PC-3 (cell line): Measurements from ENCODE around the gene CDH22.
A peak's percentile ranks its signal among the peaks of the same experiment; 100 is the strongest.

Experiments
- EZH2 ChIP-seq: fragments of 300-600 bp; sonication (generic); IDR thresholded peaks from one replicate; pipeline ENCODE4 v1.6.1; 2017; ENCODE audit warnings: antibody characterized with exemption, mild to moderate bottlenecking, low read length; ENCODE audit not compliant: unreplicated experiment
- TF ChIP-seq, protein P1 (sequence below): fragments of 300-600 bp; sonication (generic); conservative IDR thresholded peaks from 2 replicates; pipeline ENCODE4 v1.5.1; 2017; ENCODE audit warnings: antibody characterized with exemption, low read depth, mild to moderate bottlenecking, low read length

DNA sequence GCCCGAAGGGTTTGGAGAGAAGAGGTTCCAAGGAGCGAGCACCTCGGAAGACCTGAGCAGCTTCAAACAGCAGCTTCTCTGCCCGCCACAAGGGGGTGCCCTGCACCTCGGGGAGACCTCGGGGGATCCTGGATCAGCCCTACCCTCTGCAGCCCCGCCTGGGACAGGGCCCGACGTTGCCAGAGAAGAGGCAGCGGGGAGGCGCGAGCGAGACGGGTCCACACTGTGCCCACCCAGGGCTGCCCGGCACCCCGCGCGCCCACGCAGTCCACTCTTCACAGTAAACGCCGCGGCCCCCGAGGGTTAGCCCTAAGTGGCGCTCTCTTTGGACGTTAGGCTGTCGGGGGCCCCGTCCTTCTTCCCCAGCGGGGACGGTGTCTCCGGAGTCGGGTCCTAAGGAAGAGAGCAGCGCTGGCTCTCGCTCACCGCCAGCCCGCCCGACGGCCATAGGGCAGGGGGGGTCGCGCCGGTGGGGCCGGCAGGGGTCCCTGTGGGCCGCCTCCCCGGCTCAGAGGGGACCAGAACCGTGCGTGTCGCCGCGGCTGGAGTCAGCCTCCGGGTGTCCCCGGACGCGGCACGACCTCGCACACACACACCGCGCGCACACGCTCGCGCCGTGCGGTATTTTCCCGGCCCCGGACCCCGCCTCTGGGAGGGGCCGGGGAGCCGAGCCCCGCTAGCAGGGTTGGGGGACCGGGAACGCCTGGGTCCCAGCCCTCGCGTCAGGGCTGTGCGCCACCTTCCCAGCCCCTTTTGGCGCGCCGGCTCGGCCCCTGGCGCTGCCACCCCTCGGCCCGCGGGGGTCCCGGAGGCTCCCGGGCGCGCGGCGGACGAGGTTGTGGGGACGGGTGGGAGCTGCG lies 929 bp downstream of the CDH22 start:
- TF ChIP-seq, protein P1, sequence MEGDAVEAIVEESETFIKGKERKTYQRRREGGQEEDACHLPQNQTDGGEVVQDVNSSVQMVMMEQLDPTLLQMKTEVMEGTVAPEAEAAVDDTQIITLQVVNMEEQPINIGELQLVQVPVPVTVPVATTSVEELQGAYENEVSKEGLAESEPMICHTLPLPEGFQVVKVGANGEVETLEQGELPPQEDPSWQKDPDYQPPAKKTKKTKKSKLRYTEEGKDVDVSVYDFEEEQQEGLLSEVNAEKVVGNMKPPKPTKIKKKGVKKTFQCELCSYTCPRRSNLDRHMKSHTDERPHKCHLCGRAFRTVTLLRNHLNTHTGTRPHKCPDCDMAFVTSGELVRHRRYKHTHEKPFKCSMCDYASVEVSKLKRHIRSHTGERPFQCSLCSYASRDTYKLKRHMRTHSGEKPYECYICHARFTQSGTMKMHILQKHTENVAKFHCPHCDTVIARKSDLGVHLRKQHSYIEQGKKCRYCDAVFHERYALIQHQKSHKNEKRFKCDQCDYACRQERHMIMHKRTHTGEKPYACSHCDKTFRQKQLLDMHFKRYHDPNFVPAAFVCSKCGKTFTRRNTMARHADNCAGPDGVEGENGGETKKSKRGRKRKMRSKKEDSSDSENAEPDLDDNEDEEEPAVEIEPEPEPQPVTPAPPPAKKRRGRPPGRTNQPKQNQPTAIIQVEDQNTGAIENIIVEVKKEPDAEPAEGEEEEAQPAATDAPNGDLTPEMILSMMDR, result peak; percentile 89
- peak; percentile 97 for TF ChIP-seq EZH2
